ENCODE measurements around the gene MACROD2. TPM values are rescaled to one million over a fixed set of nuclear protein-coding genes. Genes with fewer than 3 reads are reported as not detected.

Gene MACROD2
- total and polyA plus RNA-seq, 2 experiments from 2014 or later = 2.8 to 4.3 TPM

GRCh38 chr20:15374682-15375081 is 1379.4 kb downstream of the MACROD2 start:
- Histone ChIP-seq H3K36me3 (ENCODE audit: insufficient read depth) (no peaks in the 10 kb centered on the region), H3K27ac (ENCODE audit: low read depth) (no peak overlapping the region), H3F3A (replicated peaks; ENCODE audit: low read depth) (no peaks in the 10 kb centered on the region), H3K9me2 (ENCODE audit: insufficient read depth) (no peaks in the 10 kb centered on the region), H3K79me2 (replicated peaks; ENCODE audit: insufficient read depth) (no peaks in the 10 kb centered on the region), H3K4me1 (ENCODE audit: insufficient read depth) (no peaks in the 10 kb centered on the region; the same call in 1 of the 2 replicates), H3K27me3 (ENCODE audit: insufficient read depth) (no peaks in the 10 kb centered on the region), H2AFZ (no peak overlapping the region), H4K20me1 (replicated peaks; ENCODE audit: insufficient read depth) (no peaks in the 10 kb centered on the region), H3K4me2 (no peak overlapping the region), H3K4me3 (no peak overlapping the region)
- no peaks in the 10 kb centered on the region for H3K36me3 Mint-ChIP-seq (ENCODE audit: low read depth)
- no peak overlapping the region for H3K27ac Mint-ChIP-seq
- H3K4me1 Mint-ChIP-seq = peaks cover 3% of the 10 kb centered on the region; the same call in 2 of the 3 replicates
- no peaks in the 10 kb centered on the region for H3K9me3 Mint-ChIP-seq
- no peak overlapping the region for H3K4me3 Mint-ChIP-seq
- DNase-seq (ENCODE audit: low spot score) = no peak
- ATAC-seq = no peak
- TF ChIP-seq JUNB (IDR thresholded peaks at IDR 0.05; ENCODE audit: unreplicated experiment) = no peak
- TF ChIP-seq EZH2phosphoT487 (IDR thresholded peaks at IDR 0.05; ENCODE audit: unreplicated experiment) = no peak
- TF ChIP-seq ZNF114 (CRISPR knock-in tag; IDR thresholded peaks at IDR 0.05) = no peak
- TF ChIP-seq, protein P1, sequence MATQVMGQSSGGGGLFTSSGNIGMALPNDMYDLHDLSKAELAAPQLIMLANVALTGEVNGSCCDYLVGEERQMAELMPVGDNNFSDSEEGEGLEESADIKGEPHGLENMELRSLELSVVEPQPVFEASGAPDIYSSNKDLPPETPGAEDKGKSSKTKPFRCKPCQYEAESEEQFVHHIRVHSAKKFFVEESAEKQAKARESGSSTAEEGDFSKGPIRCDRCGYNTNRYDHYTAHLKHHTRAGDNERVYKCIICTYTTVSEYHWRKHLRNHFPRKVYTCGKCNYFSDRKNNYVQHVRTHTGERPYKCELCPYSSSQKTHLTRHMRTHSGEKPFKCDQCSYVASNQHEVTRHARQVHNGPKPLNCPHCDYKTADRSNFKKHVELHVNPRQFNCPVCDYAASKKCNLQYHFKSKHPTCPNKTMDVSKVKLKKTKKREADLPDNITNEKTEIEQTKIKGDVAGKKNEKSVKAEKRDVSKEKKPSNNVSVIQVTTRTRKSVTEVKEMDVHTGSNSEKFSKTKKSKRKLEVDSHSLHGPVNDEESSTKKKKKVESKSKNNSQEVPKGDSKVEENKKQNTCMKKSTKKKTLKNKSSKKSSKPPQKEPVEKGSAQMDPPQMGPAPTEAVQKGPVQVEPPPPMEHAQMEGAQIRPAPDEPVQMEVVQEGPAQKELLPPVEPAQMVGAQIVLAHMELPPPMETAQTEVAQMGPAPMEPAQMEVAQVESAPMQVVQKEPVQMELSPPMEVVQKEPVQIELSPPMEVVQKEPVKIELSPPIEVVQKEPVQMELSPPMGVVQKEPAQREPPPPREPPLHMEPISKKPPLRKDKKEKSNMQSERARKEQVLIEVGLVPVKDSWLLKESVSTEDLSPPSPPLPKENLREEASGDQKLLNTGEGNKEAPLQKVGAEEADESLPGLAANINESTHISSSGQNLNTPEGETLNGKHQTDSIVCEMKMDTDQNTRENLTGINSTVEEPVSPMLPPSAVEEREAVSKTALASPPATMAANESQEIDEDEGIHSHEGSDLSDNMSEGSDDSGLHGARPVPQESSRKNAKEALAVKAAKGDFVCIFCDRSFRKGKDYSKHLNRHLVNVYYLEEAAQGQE (IDR thresholded peaks at IDR 0.05; ENCODE audit: unreplicated experiment) = no peak
- no peak for TF ChIP-seq ETS1 (IDR thresholded peaks at IDR 0.05)
- TF ChIP-seq POLR2AphosphoS5 (IDR thresholded peaks at IDR 0.05; ENCODE audit: low read depth) = no peak
- no peak for TF ChIP-seq EZH2 (IDR thresholded peaks at IDR 0.05; ENCODE audit: low read depth, unreplicated experiment)
- TF ChIP-seq, protein P2, sequence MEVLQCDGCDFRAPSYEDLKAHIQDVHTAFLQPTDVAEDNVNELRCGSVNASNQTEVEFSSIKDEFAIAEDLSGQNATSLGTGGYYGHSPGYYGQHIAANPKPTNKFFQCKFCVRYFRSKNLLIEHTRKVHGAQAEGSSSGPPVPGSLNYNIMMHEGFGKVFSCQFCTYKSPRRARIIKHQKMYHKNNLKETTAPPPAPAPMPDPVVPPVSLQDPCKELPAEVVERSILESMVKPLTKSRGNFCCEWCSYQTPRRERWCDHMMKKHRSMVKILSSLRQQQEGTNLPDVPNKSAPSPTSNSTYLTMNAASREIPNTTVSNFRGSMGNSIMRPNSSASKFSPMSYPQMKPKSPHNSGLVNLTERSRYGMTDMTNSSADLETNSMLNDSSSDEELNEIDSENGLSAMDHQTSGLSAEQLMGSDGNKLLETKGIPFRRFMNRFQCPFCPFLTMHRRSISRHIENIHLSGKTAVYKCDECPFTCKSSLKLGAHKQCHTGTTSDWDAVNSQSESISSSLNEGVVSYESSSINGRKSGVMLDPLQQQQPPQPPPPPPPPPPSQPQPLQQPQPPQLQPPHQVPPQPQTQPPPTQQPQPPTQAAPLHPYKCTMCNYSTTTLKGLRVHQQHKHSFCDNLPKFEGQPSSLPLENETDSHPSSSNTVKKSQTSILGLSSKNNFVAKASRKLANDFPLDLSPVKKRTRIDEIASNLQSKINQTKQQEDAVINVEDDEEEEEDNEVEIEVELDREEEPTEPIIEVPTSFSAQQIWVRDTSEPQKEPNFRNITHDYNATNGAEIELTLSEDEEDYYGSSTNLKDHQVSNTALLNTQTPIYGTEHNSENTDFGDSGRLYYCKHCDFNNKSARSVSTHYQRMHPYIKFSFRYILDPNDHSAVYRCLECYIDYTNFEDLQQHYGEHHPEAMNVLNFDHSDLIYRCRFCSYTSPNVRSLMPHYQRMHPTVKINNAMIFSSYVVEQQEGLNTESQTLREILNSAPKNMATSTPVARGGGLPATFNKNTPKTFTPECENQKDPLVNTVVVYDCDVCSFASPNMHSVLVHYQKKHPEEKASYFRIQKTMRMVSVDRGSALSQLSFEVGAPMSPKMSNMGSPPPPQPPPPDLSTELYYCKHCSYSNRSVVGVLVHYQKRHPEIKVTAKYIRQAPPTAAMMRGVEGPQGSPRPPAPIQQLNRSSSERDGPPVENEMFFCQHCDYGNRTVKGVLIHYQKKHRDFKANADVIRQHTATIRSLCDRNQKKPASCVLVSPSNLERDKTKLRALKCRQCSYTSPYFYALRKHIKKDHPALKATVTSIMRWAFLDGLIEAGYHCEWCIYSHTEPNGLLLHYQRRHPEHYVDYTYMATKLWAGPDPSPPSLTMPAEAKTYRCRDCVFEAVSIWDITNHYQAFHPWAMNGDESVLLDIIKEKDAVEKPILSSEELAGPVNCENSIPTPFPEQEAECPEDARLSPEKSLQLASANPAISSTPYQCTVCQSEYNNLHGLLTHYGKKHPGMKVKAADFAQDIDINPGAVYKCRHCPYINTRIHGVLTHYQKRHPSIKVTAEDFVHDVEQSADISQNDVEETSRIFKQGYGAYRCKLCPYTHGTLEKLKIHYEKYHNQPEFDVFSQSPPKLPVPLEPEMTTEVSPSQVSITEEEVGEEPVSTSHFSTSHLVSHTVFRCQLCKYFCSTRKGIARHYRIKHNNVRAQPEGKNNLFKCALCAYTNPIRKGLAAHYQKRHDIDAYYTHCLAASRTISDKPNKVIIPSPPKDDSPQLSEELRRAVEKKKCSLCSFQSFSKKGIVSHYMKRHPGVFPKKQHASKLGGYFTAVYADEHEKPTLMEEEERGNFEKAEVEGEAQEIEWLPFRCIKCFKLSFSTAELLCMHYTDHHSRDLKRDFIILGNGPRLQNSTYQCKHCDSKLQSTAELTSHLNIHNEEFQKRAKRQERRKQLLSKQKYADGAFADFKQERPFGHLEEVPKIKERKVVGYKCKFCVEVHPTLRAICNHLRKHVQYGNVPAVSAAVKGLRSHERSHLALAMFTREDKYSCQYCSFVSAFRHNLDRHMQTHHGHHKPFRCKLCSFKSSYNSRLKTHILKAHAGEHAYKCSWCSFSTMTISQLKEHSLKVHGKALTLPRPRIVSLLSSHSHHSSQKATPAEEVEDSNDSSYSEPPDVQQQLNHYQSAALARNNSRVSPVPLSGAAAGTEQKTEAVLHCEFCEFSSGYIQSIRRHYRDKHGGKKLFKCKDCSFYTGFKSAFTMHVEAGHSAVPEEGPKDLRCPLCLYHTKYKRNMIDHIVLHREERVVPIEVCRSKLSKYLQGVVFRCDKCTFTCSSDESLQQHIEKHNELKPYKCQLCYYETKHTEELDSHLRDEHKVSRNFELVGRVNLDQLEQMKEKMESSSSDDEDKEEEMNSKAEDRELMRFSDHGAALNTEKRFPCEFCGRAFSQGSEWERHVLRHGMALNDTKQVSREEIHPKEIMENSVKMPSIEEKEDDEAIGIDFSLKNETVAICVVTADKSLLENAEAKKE (CRISPR knock-in tag; IDR thresholded peaks at IDR 0.05) = no peak
- no peak for TF ChIP-seq STAT1 (IDR thresholded peaks at IDR 0.05; ENCODE audit: unreplicated experiment)
- TF ChIP-seq NANOG (IDR thresholded peaks at IDR 0.05; ENCODE audit: borderline replicate concordance) = no peak
- no peak for TF ChIP-seq ZNF331 (CRISPR knock-in tag; IDR thresholded peaks at IDR 0.05; ENCODE audit: low read depth)
- no peaks in the 10 kb centered on the region for H3K27me3 Mint-ChIP-seq (ENCODE audit: insufficient read depth, low read depth, poor library complexity)

All from GM23338 (cell line).